Neuronal stem cell (in vitro differentiated cells): ENCODE measurements around the gene ACVR2A.

Source experiments
- DNase-seq: peaks from one replicate; pipeline ENCODE4 v3.0.0-alpha.2; 2013; ENCODE audit warnings: low spot score
- H2AFZ ChIP-seq: one replicate; pipeline ENCODE4 v1.6.1; 2013; ENCODE audit warnings: mild to moderate bottlenecking, low read length, inconsistent platforms
- H2AK5ac ChIP-seq: 2 replicates; pipeline ENCODE4 v1.6.1; 2013; ENCODE audit warnings: low read depth, mild to moderate bottlenecking, inconsistent platforms, low read length, moderate library complexity, mixed read lengths
- H2BK120ac ChIP-seq: 2 replicates; pipeline ENCODE4 v1.6.1; 2013; ENCODE audit warnings: low read depth, mild to moderate bottlenecking, inconsistent platforms, low read length, moderate library complexity, mixed read lengths
- H2BK12ac ChIP-seq: one replicate; pipeline ENCODE4 v1.6.1; 2013; ENCODE audit warnings: low read length, inconsistent platforms
- H2BK15ac ChIP-seq: 2 replicates; pipeline ENCODE4 v1.6.1; 2013; ENCODE audit warnings: mild to moderate bottlenecking, low read length, inconsistent platforms, mixed read lengths
- H2BK5ac ChIP-seq: one replicate; pipeline ENCODE4 v1.6.1; 2013; ENCODE audit warnings: inconsistent platforms, mild to moderate bottlenecking, low read length, moderate library complexity
- H3K14ac ChIP-seq: one replicate; pipeline ENCODE4 v1.6.1; 2013; ENCODE audit warnings: low read length, inconsistent platforms
- H3K18ac ChIP-seq: 2 replicates; pipeline ENCODE4 v1.6.1; 2013; ENCODE audit warnings: low read length, inconsistent platforms
- H3K23ac ChIP-seq: 2 replicates; pipeline ENCODE4 v1.6.1; 2013; ENCODE audit warnings: low read depth, mild to moderate bottlenecking, mixed read lengths, low read length, inconsistent platforms; ENCODE audit not compliant: poor library complexity
- H3K27ac ChIP-seq: replicated peaks from 3 replicates; pipeline ENCODE4 v1.5.1; 2013; ENCODE audit warnings: low read length, inconsistent platforms
- H3K27me3 ChIP-seq, 3 experiments: 2 replicates each; pipeline ENCODE4 v1.6.1; 2013; ENCODE audit warnings: low read length in 3 of 3, mild to moderate bottlenecking in 2 of 3, inconsistent platforms in 1 of 3, low read depth in 1 of 3, mixed read lengths in 1 of 3, moderate library complexity in 1 of 3; ENCODE audit not compliant: control insufficient read depth in 3 of 3, insufficient read depth in 3 of 3
- H3K36me3 ChIP-seq, 2 donors: replicated peaks in 1 of 2; 2 replicates each; pipeline ENCODE4 v1.6.1; 2013; ENCODE audit warnings: low read length in 2 of 2; ENCODE audit not compliant: control insufficient read depth in 2 of 2, insufficient read depth in 2 of 2
- H3K4ac ChIP-seq: 2 replicates; pipeline ENCODE4 v1.6.1; 2013; ENCODE audit warnings: inconsistent platforms, mild to moderate bottlenecking, low read length, moderate library complexity
- H3K4me1 ChIP-seq, 2 donors: 1 replicate in 1 of 2; 2 replicates in 1 of 2; pipeline ENCODE4 v1.6.1; 2013; ENCODE audit warnings: low read length in 2 of 2, low read depth in 1 of 2; ENCODE audit not compliant: control insufficient read depth in 2 of 2, insufficient read depth in 1 of 2
- H3K4me2 ChIP-seq: one replicate; pipeline ENCODE4 v1.6.1; 2013; ENCODE audit warnings: mild to moderate bottlenecking, low read length, inconsistent platforms; ENCODE audit not compliant: insufficient read depth, poor library complexity, severe bottlenecking
- H3K4me3 ChIP-seq, 2 donors: 2 replicates each; pipeline ENCODE4 v1.5.1; 2013; ENCODE audit warnings: low read length in 2 of 2, mild to moderate bottlenecking in 2 of 2, inconsistent platforms in 1 of 2, moderate library complexity in 1 of 2
- H3K79me1 ChIP-seq: one replicate; pipeline ENCODE4 v1.6.1; 2013; ENCODE audit warnings: low read depth, mild to moderate bottlenecking, inconsistent platforms, low read length, moderate library complexity
- H3K9ac ChIP-seq: one replicate; pipeline ENCODE4 v1.6.1; 2013; ENCODE audit warnings: mild to moderate bottlenecking, low read depth, low read length, inconsistent platforms; ENCODE audit not compliant: poor library complexity
- H3K9me3 ChIP-seq, 2 donors: replicated peaks in 1 of 2; 2 replicates each; pipeline versions ENCODE3 to v1.6.1; 2013; ENCODE audit warnings: low read length in 2 of 2, mild to moderate bottlenecking in 2 of 2, inconsistent platforms in 1 of 2, low read depth in 1 of 2, mixed read lengths in 1 of 2, moderate library complexity in 1 of 2; ENCODE audit not compliant: control insufficient read depth in 2 of 2, insufficient read depth in 1 of 2
- H4K8ac ChIP-seq: one replicate; pipeline ENCODE4 v1.6.1; 2013; ENCODE audit warnings: low read depth, mild to moderate bottlenecking, inconsistent platforms, low read length, moderate library complexity
- H4K91ac ChIP-seq: one replicate; pipeline ENCODE4 v1.6.1; 2013; ENCODE audit warnings: low read length, low read depth, mild to moderate bottlenecking, inconsistent platforms; ENCODE audit not compliant: poor library complexity
- WGBS, 2 donors: extraction: QIAGEN DNeasy Blood & Tissue Kit; methylation state at CpG; one replicate each; pipeline ENCODE4 v1.1.7; 2013; ENCODE audit warnings: missing lambda C conversion rate in 2 of 2, mixed read lengths in 1 of 2; ENCODE audit not compliant: insufficient read length in 2 of 2, insufficient replicate concordance in 1 of 2; ENCODE audit errors: extremely low coverage in 2 of 2; 5-methylcytosine and 5-hydroxymethylcytosine counted together

The ACVR2A gene

DNA sequence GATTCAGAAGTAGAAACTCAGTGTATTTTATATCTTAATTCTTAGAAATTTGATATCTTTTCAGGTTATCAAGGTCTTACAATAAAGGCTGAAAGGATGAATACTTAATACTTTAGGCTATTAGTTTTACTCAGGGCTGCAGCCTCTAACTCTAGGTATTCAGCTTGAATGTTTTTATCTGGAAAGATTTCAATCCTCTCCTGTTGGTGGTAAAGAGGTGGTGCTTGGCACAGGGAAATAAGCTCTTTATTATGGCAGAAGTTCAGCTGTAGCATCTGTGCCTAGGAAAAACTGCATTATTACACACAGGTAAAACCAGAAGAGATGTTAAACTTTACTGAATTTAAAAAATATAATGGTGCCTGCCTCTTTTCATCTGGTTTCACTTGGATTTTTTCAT, 11.1 kb downstream of the ACVR2A start:
- no peaks in the 10 kb centered on the region for H3K36me3 ChIP-seq
- H4K8ac ChIP-seq: no peak overlapping the region
- no peak overlapping the region for H3K18ac ChIP-seq
- H2BK120ac ChIP-seq: no peak overlapping the region
- no peak overlapping the region for H3K14ac ChIP-seq
- H2AFZ ChIP-seq: no peak overlapping the region
- H2BK12ac ChIP-seq: no peak overlapping the region
- no peaks in the 10 kb centered on the region for H3K79me1 ChIP-seq
- H3K23ac ChIP-seq: no peak overlapping the region
- peaks cover 2 to 6% of the 10 kb centered on the region in 2 donors for H3K4me1 ChIP-seq
- DNase-seq: no peak
- H2BK15ac ChIP-seq: no peak overlapping the region
- no peak overlapping the region for H3K27ac ChIP-seq
- H3K9ac ChIP-seq: no peak overlapping the region
- H3K9me3 ChIP-seq: no peaks in the 10 kb centered on the region
- H3K4me2 ChIP-seq: no peak overlapping the region
- no peak overlapping the region for H3K4me3 ChIP-seq
- no peak overlapping the region for H3K4ac ChIP-seq
- no peak overlapping the region for H2AK5ac ChIP-seq
- no peak overlapping the region for H4K91ac ChIP-seq
- no peaks in the 10 kb centered on the region for H3K27me3 ChIP-seq
- no peak overlapping the region for H2BK5ac ChIP-seq

DNA sequence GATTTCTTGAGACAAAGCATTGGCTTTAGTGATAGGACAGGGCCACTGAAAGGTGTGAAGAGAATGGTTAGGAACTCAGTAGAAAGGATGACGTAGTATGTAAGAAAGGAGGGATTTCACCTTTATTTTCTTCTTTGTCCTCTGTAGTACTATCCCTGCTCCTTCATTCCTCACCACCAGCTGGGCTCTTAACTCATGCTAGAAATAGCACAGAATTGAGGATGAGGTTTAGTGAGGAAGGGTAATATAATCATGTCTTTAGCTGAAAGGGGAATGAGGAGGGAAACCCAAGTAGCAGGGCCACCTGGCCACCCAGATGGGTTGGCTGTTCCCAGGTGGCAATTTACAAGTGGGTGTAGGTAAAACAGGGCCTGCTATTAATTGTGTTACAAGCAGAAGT, 15.2 kb downstream of the ACVR2A start:
- Histone ChIP-seq H3K36me3 (no peaks in the 10 kb centered on the region), H2AK5ac (no peak overlapping the region), H4K8ac (no peak overlapping the region), H3K9ac (no peak overlapping the region), H2BK12ac (no peak overlapping the region), H3K27me3 (no peaks in the 10 kb centered on the region), H2BK15ac (no peak overlapping the region), H3K18ac (no peak overlapping the region), H3K4ac (no peak overlapping the region), H2AFZ (no peak overlapping the region), H2BK5ac (no peak overlapping the region), H2BK120ac (no peak overlapping the region), H3K4me2 (no peak overlapping the region), H3K27ac (peak overlapping the region; percentile 0), H3K23ac (no peak overlapping the region), H3K9me3 (no peaks in the 10 kb centered on the region), H3K79me1 (no peaks in the 10 kb centered on the region), H3K4me3 (no peak overlapping the region), H3K14ac (no peak overlapping the region), H4K91ac (no peak overlapping the region), H3K4me1 (peaks cover 2 to 6% of the 10 kb centered on the region in 2 donors)
- no CpG with 5 or more reads among the region's 1 CpG for WGBS, 2 donors
- no peak for DNase-seq

DNA sequence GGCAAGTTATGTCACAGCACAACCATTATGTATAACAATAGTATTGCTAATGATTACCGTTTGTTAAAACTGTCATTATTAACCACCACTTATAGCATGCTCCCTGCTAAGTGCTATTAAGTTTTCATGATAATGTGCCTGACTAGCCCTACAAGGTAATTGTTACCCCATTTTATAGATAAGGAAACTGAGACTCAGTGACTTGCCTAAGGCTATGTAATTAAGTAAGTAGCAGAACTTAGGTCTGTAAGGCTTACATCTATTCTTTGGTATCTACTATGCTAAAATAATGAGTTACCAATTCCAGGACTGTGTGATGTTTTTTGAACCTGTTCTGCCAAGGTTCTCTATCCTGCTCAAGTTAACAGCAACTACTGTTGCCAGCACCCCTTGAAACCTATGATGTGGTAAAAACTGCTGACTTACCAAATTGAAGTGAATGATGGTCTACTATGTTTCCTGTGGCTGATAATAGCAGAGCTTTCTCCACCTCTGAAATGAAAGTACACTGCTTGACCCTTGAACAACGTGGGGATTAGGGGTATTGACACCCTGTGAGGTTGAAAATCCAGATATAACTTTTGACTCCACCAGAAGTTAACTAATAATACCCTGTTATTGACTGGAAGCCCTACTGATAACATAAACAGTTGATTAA, 18.2 kb downstream of the ACVR2A start:
- no peak overlapping the region for H3K4me3 ChIP-seq
- H2BK5ac ChIP-seq: no peak overlapping the region
- H2AFZ ChIP-seq: no peak overlapping the region
- no peak overlapping the region for H2BK12ac ChIP-seq
- no peaks in the 10 kb centered on the region for H3K79me1 ChIP-seq
- H3K4ac ChIP-seq: no peak overlapping the region
- H3K18ac ChIP-seq: no peak overlapping the region
- H4K91ac ChIP-seq: no peak overlapping the region
- no peak overlapping the region for H3K14ac ChIP-seq
- peaks cover 2 to 5% of the 10 kb centered on the region in 2 donors for H3K4me1 ChIP-seq
- H3K27me3 ChIP-seq: no peaks in the 10 kb centered on the region
- no peak overlapping the region for H3K23ac ChIP-seq
- no peak overlapping the region for H3K9ac ChIP-seq
- no peaks in the 10 kb centered on the region for H3K36me3 ChIP-seq
- no peak overlapping the region for H2BK120ac ChIP-seq
- no peak for DNase-seq
- H2BK15ac ChIP-seq: no peak overlapping the region
- H3K4me2 ChIP-seq: no peak overlapping the region
- WGBS, 2 donors: no CpG with 5 or more reads among the region's 2 CpGs
- H4K8ac ChIP-seq: no peak overlapping the region
- H3K27ac ChIP-seq: no peak overlapping the region
- peaks cover 0 to 3% of the 10 kb centered on the region in 2 donors for H3K9me3 ChIP-seq
- no peak overlapping the region for H2AK5ac ChIP-seq

DNA sequence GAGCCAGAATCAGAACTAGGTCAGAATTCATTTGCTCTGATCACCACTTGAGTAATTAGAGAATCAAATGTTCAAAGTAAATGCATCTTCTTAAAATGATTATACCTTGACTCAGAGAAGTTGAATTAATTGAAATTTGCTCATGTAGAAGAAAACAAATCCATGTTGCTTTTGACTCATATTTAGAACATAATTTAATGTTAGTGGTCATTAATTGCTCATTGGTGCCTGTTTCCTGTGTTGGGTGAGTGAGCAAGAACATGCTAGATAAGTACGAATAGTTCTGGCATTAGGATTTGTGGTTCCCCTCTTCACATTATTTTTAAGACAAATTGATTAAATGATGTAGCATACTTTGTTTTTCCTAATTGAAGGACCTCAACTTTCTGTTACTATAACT, 19.0 kb downstream of the ACVR2A start:
- no peak overlapping the region for H3K23ac ChIP-seq
- no peak overlapping the region for H2BK12ac ChIP-seq
- peaks cover 2 to 5% of the 10 kb centered on the region in 2 donors for H3K4me1 ChIP-seq
- no peak overlapping the region for H2BK5ac ChIP-seq
- H2AK5ac ChIP-seq: no peak overlapping the region
- H3K36me3 ChIP-seq: no peaks in the 10 kb centered on the region
- peaks cover 0 to 3% of the 10 kb centered on the region in 2 donors for H3K9me3 ChIP-seq
- H2AFZ ChIP-seq: no peak overlapping the region
- no peak overlapping the region for H3K9ac ChIP-seq
- H2BK120ac ChIP-seq: no peak overlapping the region
- no peak overlapping the region for H3K4me3 ChIP-seq
- H2BK15ac ChIP-seq: no peak overlapping the region
- H3K18ac ChIP-seq: no peak overlapping the region
- no peak overlapping the region for H3K14ac ChIP-seq
- H3K27ac ChIP-seq: no peak overlapping the region
- H3K4me2 ChIP-seq: no peak overlapping the region
- no CpG with 5 or more reads among the region's 1 CpG for WGBS, 2 donors
- no peak overlapping the region for H3K4ac ChIP-seq
- no peak overlapping the region for H4K91ac ChIP-seq
- no peaks in the 10 kb centered on the region for H3K27me3 ChIP-seq
- no peak for DNase-seq
- H4K8ac ChIP-seq: no peak overlapping the region
- no peaks in the 10 kb centered on the region for H3K79me1 ChIP-seq
